B cell (primary cell): ENCODE data around the gene PARS2.

Source experiments
- CTCF ChIP-seq: fragments of 200-600 bp; IDR thresholded peaks from one replicate; pipeline ENCODE4 v1.8.0; 2022; ENCODE audit warnings: antibody characterized with exemption, mild to moderate bottlenecking
- EZH2 ChIP-seq: IDR thresholded peaks from 2 replicates; pipeline ENCODE4 v1.6.1; 2012; ENCODE audit warnings: borderline replicate concordance, low read depth, mild to moderate bottlenecking, moderate library complexity, low read length; ENCODE audit not compliant: insufficient read depth, poor library complexity, severe bottlenecking

GRCh38 chr1:54804471-54805132, 40.3 kb upstream of the PARS2 start:
- TF ChIP-seq CTCF, result no peak
- TF ChIP-seq EZH2, result no peak
